Stimulated activated CD8-positive, alpha-beta memory T cell treated with anti-CD3 and anti-CD28 coated beads, Interleukin-15, amount 100 ng/mL, for 1 hour (primary cell): ENCODE results near the gene BACE1-AS.
"Not testable (repeated sequence)": the region's sequence is repeated elsewhere in the genome, so short reads cannot be mapped to it uniquely, and the experiment has no call there.

ENCODE experiments used
- DNase-seq: peaks from one replicate; pipeline ENCODE4 v3.0.0-alpha.2; 2020; ENCODE audit warnings: low read depth

Gene BACE1-AS

GRCh38 chr11:117290809-117291396, at the start of gene BACE1-AS:
BACE1-AS (plus strand) TSS chr11:117291346.
- no peak for DNase-seq

DNA sequence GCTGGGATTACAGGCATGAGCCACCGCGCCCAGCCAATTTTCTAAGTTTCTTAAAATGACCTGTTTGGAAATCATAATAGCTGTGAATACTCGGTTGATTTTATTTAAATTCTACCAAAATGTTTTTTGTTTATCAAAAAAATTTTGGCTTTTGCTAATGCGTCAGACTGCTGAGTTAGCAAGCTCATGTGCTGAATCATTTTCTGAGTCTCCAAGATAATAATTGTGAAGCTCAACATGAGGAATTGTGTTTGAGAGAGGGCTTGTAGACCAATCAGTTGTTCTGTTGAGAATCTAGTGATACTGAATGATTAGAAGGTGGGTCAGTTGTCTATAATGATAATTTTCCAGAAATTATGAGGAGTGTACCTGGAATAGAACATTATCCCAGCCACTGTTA, 42.8 kb upstream of the BACE1-AS start:
- DNase-seq, result no peak

- no peak for DNase-seq
Observed at GRCh38 chr11:117249571-117249970, 41.6 kb upstream of the BACE1-AS start.

- DNase-seq, result no peak
Observed at GRCh38 chr11:117251506-117251905, 39.6 kb upstream of the BACE1-AS start.

DNA sequence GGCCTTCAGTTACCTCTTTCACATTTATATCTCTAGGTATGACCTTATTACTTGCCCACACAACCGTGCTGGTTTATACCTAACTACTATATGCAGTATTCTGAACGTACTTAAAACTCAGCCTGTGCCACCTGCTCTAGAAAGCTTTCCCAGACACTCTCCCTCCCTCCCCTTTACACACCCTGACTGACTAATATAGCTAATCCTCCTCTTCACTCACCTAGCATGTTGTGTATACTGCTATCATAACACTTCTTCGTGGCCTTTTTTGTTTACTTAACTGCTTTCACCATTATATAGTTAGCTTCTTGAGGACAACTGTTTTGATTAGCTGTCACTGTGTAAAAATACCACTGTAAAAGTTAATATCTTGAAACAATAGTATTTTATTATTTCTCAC, 35.2 kb upstream of the BACE1-AS start:
- DNase-seq, result no peak

GRCh38 chr11:117256573-117256972, 34.6 kb upstream of the BACE1-AS start:
- no peak for DNase-seq

DNA sequence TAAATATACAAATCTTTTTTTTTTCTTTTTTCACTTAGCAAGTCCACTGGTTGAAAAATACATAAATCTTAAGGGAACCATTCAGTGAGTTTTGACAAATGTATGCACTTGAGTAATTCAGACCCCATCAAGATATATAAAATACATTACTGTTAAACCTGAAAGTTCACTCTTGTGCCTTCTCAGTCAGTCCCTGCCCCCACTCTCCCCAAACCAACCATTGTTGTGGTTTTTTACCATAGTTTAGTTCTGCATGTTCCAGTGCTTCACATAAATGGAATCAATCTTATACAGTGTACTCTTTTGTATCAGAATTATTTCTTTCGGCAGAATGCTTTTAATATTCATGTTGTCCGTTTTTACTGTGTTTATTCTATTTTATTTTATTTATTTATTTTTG, 32.6 kb upstream of the BACE1-AS start:
- DNase-seq, result no peak

DNA sequence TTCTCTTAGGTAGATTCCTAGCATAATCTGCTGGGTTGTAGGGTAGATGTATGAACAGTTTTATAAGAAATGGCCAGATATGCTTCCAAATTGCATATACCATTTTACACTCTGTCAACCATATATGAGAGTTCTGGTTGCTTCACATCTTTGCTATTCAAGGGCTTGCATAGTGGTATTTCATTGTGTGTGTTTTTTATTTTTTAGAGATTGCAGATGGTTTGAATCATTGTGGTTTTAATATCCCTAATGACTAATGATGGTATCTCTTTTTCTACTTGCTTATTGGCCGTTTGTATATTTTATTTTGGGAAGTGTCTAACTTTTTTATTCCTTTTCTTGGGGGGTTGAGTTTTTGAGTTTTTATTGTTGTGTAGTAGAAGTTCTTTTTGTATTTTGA, 31.7 kb upstream of the BACE1-AS start:
- no peak for DNase-seq

DNA sequence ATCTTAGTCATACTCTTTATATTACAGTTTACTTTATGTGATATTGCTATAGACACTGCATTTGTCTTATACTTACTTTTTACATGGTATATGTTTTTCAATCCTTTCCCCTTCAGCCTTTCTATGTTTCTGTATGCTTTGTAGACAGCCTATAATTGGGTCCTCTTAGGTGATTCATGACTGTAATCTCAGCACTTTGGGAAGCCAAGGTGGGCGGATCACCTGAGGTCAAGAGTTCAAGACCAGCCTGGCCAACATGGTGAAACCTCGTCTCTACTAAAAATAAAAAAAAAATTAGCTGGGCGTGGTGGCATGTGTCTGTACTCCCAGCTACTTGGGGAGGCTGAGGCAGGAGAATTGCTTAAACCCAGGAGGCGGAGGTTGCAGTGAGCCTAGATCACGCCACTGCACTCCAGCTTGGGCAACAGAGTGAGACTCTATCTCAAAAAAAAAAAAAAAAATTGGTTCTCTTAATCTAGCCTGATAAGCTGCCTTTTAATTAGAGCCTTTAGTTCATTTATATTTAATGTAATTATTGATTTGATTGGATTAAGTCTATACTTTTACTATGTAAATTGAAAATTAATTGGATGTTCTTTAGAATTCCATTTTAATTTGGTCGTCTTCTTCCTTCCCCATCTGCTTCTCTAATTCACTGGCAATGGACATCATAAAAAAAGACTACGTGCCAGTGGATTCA, 26.4 kb upstream of the BACE1-AS start:
- DNase-seq, result not testable (repeated sequence)

DNA sequence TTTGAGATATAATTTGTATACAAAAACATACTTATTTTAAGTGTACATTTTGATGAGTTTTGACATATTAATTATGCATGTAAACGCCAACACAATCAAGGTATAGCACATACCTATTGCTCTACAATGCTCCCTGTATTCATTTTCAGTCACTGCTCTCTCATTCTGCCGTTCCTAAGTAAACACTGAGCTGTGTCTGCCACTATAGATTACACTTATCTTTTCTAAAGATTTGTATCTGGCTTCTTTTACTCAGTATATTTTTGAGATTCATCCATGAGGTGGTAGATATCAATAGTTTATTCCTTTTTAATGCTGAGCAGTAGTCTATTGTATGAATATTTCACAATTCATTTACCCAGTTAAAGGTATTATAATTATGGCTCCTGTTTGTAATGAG, 25.4 kb upstream of the BACE1-AS start:
- DNase-seq, result no peak

DNA sequence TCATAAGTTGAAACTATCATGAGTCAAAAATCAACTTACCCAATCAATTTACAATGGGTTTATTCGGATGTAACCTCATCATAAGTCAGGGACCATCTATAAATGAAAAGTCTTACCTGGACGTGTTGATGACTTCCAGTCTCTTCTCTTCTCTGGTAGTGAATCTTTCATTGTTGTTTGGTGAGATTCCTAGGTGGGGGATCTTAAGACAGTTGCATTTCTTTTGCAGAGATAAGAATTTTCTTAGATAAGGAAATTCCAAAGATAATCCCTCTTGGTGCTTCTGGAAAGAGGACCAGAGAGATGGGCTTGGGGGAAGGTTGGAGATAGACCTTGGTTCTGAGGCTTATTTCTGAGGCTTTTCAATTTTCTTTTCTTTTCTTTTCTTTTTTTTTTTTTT, 21.3 kb upstream of the BACE1-AS start:
- DNase-seq, result no peak

- DNase-seq, result no peak
Observed at GRCh38 chr11:117271208-117271607, 19.9 kb upstream of the BACE1-AS start.

DNA sequence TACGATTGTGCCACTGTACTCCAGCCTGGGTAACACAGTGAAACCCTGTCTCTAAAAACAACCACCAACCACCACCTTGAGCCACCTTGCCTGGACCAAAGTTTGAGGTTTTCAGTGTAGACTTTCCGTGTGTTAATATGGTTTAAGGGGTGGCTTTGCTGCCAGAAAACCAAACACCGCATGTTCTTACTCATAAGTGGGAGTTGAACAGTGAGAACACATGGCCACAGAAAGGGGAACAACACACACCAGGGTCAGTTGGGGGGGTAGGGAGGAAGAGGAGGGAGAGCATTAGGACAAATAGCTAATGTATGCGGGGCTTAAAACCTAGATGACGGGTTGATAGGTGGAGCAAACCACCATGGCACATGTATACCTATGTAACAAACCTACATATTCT, 19.0 kb upstream of the BACE1-AS start:
- DNase-seq, result not testable (repeated sequence)

GRCh38 chr11:117273550-117274289, 17.4 kb upstream of the BACE1-AS start:
- DNase-seq, result no peak

- DNase-seq, result no peak
Observed at GRCh38 chr11:117278347-117278746, 12.8 kb upstream of the BACE1-AS start.

GRCh38 chr11:117279711-117280376, 11.3 kb upstream of the BACE1-AS start:
- DNase-seq, result no peak

- no peak for DNase-seq
Observed at GRCh38 chr11:117281159-117281558, 10.0 kb upstream of the BACE1-AS start.

DNA sequence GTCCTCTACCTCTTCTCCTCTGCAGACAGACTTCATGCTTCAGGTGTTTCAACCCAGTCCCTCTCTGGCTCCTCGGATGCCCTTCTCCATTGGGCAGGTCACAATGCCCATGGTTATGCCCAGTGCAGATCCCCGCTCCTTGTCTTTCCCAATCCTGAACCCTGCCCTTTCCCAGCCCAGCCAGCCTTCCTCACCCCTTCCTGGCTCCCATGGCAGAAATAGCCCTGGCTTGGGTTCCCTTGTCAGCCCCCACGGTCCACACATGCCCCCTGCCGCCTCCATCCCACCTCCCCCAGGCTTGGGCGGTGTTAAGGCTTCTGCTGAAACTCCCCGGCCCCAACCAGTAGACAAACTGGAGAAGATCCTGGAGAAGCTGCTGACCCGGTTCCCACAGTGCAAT, 9.3 kb upstream of the BACE1-AS start:
- no peak for DNase-seq

GRCh38 chr11:117282956-117283355, 8.2 kb upstream of the BACE1-AS start:
- DNase-seq, result no peak

DNA sequence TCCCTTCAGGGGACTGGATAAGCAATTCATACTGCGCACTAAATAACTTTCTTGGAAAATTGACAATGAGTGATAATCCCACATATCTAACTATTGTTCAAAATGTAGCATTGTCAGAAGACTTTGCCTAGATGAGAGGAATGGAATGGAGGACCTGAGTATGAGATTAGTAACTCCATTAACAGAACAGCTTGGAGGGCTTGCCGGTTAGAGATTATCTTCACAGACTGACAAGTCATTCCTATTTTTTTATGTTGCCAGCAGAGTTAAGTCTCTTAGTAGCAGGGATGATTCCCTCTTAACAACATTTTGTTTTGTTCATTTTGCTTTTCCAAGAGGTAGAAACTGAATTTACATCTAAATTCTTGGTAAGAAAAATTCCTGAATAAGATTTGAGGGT, 7.1 kb upstream of the BACE1-AS start:
- no peak for DNase-seq

GRCh38 chr11:117286588-117286987, 4.6 kb upstream of the BACE1-AS start:
- no peak for DNase-seq

- DNase-seq, result no peak
Observed at GRCh38 chr11:117287668-117288067, 3.5 kb upstream of the BACE1-AS start.

DNA sequence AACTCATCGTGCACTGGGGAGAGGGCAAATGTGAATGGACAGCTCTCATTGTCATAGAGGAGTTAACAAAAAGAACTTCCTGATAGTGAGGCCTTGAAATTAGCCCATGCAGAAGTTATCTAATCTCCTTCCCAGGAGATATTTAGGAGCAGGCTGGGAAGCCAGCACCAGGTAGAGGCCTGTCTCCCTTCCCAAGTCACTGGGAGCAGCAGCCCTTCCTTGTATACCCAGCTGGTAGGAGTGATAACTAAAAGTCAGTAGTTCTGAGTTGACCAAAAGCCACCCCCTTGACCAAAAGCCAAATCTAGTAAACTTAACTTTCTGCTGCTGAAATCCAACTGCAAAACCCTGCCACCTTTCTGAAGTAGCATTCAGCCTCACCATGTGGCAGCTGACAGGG, 1.4 kb upstream of the BACE1-AS start:
- no peak for DNase-seq
